H1 (cell line): ENCODE data around the gene MAST1. TPM values are rescaled to one million over a fixed set of nuclear protein-coding genes. Genes with fewer than 3 reads are reported as not detected.

Experiments
- CREB1 ChIP-seq: IDR thresholded peaks from 2 replicates; pipeline ENCODE4 v1.6.1; 2012; ENCODE audit warnings: inconsistent platforms
- JUN ChIP-seq: IDR thresholded peaks from 2 replicates; pipeline ENCODE4 v1.6.1; 2011; ENCODE audit warnings: low read depth, mild to moderate bottlenecking, improper control_type of control experiment, low read length
- SUZ12 ChIP-seq: fragments of 200-600 bp; sonication (generic); IDR thresholded peaks from 2 replicates; pipeline ENCODE4 v1.6.1; 2012; ENCODE audit warnings: mild to moderate bottlenecking, inconsistent platforms, low read length, moderate library complexity, mixed read lengths
- polyA plus RNA-seq, 7 experiments: library from polyadenylated mRNA; depleted of rRNA in 3 of 7; stranded (reverse) in 5 of 7; unstranded in 2 of 7; fragments of >200 nt in 5 of 7; fragments of 200-250 nt in 2 of 7; gene quantifications; 1 replicate in 5 of 7; 2 replicates in 1 of 7; 4 replicates in 1 of 7; pipeline versions ENCODE4 v1.2.1 to v1.2.3, GENCODE V29; 2011 to 2013; ENCODE audit warnings: missing spikeins in 2 of 7, mixed read lengths in 2 of 7
- total RNA-seq: library from RNA; stranded (reverse); fragmentation: NEBNext Ultra II Directional; extraction: Animal tissue kit (Norgen Biotek cat#: 25700); gene quantifications from 2 replicates; pipeline ENCODE4 v1.2.1, GENCODE V29; 2021
- TF ChIP-seq, protein P1 (sequence below): IDR thresholded peaks from 2 replicates; pipeline ENCODE4 v1.6.1; 2012; ENCODE audit warnings: inconsistent platforms

MAST1 gene
- total and polyA plus RNA-seq, 2 of the 8 experiments (the other 6 are each of a cell fraction or from before 2014, with no cell fraction given): 15.6 to 28.3 TPM

DNA sequence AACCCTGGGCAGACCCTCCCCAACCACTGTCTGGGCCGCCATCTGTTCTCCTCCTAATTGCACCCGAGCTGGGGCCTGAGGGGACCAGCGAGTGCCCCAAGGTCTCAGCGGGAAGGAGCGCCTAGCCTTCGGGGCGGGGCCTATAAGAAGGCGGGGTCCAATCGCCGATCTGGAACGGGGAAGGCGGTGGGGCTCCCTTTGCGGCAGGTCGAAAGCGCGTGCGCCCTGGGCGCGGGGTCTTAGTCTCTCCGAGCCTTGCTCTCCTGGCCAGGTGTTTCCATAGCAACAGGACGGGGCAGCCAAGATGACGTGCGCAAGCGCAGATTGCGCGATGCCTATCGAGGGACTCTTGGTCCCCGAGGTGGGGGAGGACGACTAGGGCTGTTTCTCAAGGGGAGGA, 2.8 kb downstream of the MAST1 start (continued):
- TF ChIP-seq, protein P1, sequence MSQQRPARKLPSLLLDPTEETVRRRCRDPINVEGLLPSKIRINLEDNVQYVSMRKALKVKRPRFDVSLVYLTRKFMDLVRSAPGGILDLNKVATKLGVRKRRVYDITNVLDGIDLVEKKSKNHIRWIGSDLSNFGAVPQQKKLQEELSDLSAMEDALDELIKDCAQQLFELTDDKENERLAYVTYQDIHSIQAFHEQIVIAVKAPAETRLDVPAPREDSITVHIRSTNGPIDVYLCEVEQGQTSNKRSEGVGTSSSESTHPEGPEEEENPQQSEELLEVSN: peak; percentile 31; the same call in 1 of the 2 replicates
- TF ChIP-seq SUZ12 (no peak), JUN (no peak), CREB1 (peak; percentile 71; the same call in 1 of the 2 replicates)
